Nucleus accumbens (tissue), 56 donors: ENCODE data around the gene FRMD3.
"Not testable (repeated sequence)": the region's sequence is repeated elsewhere in the genome, so short reads cannot be mapped to it uniquely, and the experiment has no call there.

ENCODE experiments used
- DNase-seq, 56 donors: peaks; one replicate each; lab custom pipeline; 2025; lab: John Stamatoyannopoulos, UW

FRMD3 gene

GRCh38 chr9:83403527-83404238 lies 134.5 kb downstream of the FRMD3 start:
- DNase-seq, result peak in 22 of 56 donors; percentile 1 to 50 (median 12)

GRCh38 chr9:83401328-83401900 lies 136.8 kb downstream of the FRMD3 start:
- no peak for DNase-seq

GRCh38 chr9:83396813-83397212 lies 141.4 kb downstream of the FRMD3 start:
- DNase-seq, result no peak

GRCh38 chr9:83396342-83396741 lies 141.9 kb downstream of the FRMD3 start:
- DNase-seq, result no peak

- no peak for DNase-seq
Measured at GRCh38 chr9:83392228-83392627, 146.0 kb downstream of the FRMD3 start.

- DNase-seq, result no peak
Measured at GRCh38 chr9:83388346-83388745, 149.9 kb downstream of the FRMD3 start.

- DNase-seq, result no peak
Measured at GRCh38 chr9:83387401-83388185, 150.6 kb downstream of the FRMD3 start.

- DNase-seq, result no peak
Measured at GRCh38 chr9:83385317-83385716, 152.9 kb downstream of the FRMD3 start.

GRCh38 chr9:83384214-83384613 lies 154.0 kb downstream of the FRMD3 start:
- no peak for DNase-seq

- DNase-seq, result no peak
Measured at GRCh38 chr9:83383034-83383433, 155.2 kb downstream of the FRMD3 start.

GRCh38 chr9:83382421-83382820 lies 155.8 kb downstream of the FRMD3 start:
- DNase-seq, result no peak

- DNase-seq, result no peak
Measured at GRCh38 chr9:83379045-83379444, 159.2 kb downstream of the FRMD3 start.

- DNase-seq, result no peak
Measured at GRCh38 chr9:83372957-83373356, 165.2 kb downstream of the FRMD3 start.

- DNase-seq, result no peak
Measured at GRCh38 chr9:83367326-83367725, 170.9 kb downstream of the FRMD3 start.

- no peak for DNase-seq
Measured at GRCh38 chr9:83362341-83362995, 175.7 kb downstream of the FRMD3 start.

GRCh38 chr9:83359039-83359438 lies 179.2 kb downstream of the FRMD3 start:
- peak in 16 of 56 donors; percentile 3 to 55 (median 27) for DNase-seq

- DNase-seq, result not testable (repeated sequence)
Measured at GRCh38 chr9:83358493-83358892, 179.7 kb downstream of the FRMD3 start.

GRCh38 chr9:83355729-83356151 lies 182.5 kb downstream of the FRMD3 start:
- no peak for DNase-seq

GRCh38 chr9:83355024-83355444 lies 183.2 kb downstream of the FRMD3 start:
- no peak for DNase-seq

GRCh38 chr9:83349031-83349430 lies 189.2 kb downstream of the FRMD3 start:
- DNase-seq, result no peak
